Breast epithelium (tissue), 3 donors: Measurements from ENCODE around the gene MOG.

Source experiments
- CTCF ChIP-seq, 3 donors: fragments of 450-650 bp; IDR thresholded peaks; one replicate each; pipeline ENCODE4 v1.5.1; 2016 to 2017; ENCODE audit warnings: antibody characterized with exemption in 3 of 3, mild to moderate bottlenecking in 3 of 3, moderate library complexity in 3 of 3
- POLR2A ChIP-seq: fragments of 450-650 bp; IDR thresholded peaks from one replicate; pipeline ENCODE4 v1.6.1; 2016; ENCODE audit warnings: antibody characterized with exemption, mild to moderate bottlenecking, moderate library complexity
- POLR2AphosphoS5 ChIP-seq, 3 donors: sonication (generic); formaldehyde crosslinking; IDR thresholded peaks; one replicate each; pipeline ENCODE4 v1.6.1; 2017; ENCODE audit warnings: antibody characterized with exemption in 3 of 3

DNA sequence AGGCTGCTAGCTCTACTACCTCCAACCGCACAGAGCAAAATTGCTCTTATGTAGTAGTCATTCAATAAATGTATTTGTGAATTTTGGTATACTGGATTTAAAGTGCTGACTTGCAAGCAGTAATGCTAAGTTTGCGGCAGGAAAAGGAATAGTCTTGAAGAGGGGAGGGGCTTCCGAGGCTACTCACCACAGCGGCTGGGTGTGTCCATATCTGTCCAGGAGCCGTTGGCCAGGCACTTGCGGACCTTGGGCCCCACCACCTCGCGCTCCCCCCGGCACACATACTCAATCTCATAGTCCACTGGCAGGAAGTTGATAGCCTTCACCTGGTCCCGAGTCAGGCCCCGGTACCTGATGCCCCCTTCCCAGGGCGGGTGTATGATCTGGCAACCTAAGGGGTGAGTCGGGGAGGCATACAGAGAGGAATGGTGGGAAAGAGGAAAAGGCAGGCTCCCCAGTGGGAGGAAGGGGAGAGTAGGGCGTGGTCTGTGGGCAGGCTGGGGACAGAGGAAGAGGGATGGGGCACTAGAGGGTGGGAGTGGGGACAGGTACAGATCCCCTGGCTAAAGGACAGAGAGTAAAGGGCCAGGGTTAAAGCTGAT, 25.6 kb upstream of the MOG start:
- TF ChIP-seq CTCF (IDR thresholded peaks at IDR 0.05): no peak
- TF ChIP-seq POLR2A: no peak
- TF ChIP-seq POLR2AphosphoS5 (IDR thresholded peaks at IDR 0.05): no peak
